Loucy (cell line): Measurements from ENCODE around the gene VSTM2L.

Source experiments
- H2AFZ ChIP-seq: fragments of 200-600 bp; sonication (generic); 2 replicates; pipeline ENCODE4 v1.6.0; 2016; ENCODE audit warnings: antibody characterized with exemption, mild to moderate bottlenecking, low read length, moderate library complexity
- H3F3A ChIP-seq: fragments of 200-600 bp; 2 replicates; pipeline ENCODE4 v1.6.0; 2016; ENCODE audit warnings: antibody characterized with exemption, low read depth, mild to moderate bottlenecking
- H3K27me3 ChIP-seq: fragments of 200-600 bp; sonication (generic); 2 replicates; pipeline ENCODE4 v1.6.1; 2014; ENCODE audit warnings: low read length, mild to moderate bottlenecking; ENCODE audit not compliant: insufficient read depth, poor library complexity, severe bottlenecking
- H3K36me3 ChIP-seq: fragments of 200-600 bp; sonication (generic); 2 replicates; pipeline ENCODE4 v1.6.1; 2016; ENCODE audit warnings: low read length; ENCODE audit not compliant: insufficient read depth
- H3K4me1 ChIP-seq: fragments of 200-600 bp; sonication (generic); 2 replicates; pipeline ENCODE4 v1.5.1; 2014; ENCODE audit warnings: low read length, mild to moderate bottlenecking; ENCODE audit not compliant: insufficient read depth, poor library complexity, severe bottlenecking
- H3K4me2 ChIP-seq: fragments of 200-600 bp; sonication (generic); 2 replicates; pipeline ENCODE4 v1.6.0; 2014; ENCODE audit warnings: antibody characterized with exemption, low read length, low read depth, mild to moderate bottlenecking; ENCODE audit not compliant: poor library complexity, severe bottlenecking
- H3K4me3 ChIP-seq: fragments of 200-600 bp; sonication (generic); 2 replicates; pipeline ENCODE4 v1.5.1; 2014; ENCODE audit warnings: low read length, mild to moderate bottlenecking, mixed read lengths; ENCODE audit not compliant: poor library complexity, severe bottlenecking
- H3K79me2 ChIP-seq: fragments of 200-600 bp; sonication (generic); 2 replicates; pipeline ENCODE4 v1.6.1; 2014; ENCODE audit warnings: low read length; ENCODE audit not compliant: insufficient read depth
- H3K9ac ChIP-seq: fragments of 200-600 bp; sonication (generic); 2 replicates; pipeline ENCODE4 v1.6.0; 2014; ENCODE audit warnings: mild to moderate bottlenecking, low read depth, low read length, moderate library complexity; ENCODE audit not compliant: poor library complexity, severe bottlenecking
- H3K9me2 ChIP-seq: fragments of 200-600 bp; sonication (generic); replicated peaks from 2 replicates; pipeline ENCODE4 v1.6.1; 2016; ENCODE audit warnings: low read depth, low read length, mixed read lengths
- H3K9me3 ChIP-seq: fragments of 200-600 bp; sonication (generic); 2 replicates; pipeline ENCODE4 v1.6.1; 2014; ENCODE audit warnings: mild to moderate bottlenecking, antibody characterized with exemption, low read length, low read depth; ENCODE audit not compliant: insufficient read depth
- H4K20me1 ChIP-seq: fragments of 200-600 bp; sonication (generic); 2 replicates; pipeline ENCODE4 v1.6.0; 2014; ENCODE audit warnings: antibody characterized with exemption, low read length, mild to moderate bottlenecking; ENCODE audit not compliant: insufficient read depth, poor library complexity, severe bottlenecking
- EZH2phosphoT487 ChIP-seq: fragments of 200-600 bp; IDR thresholded peaks from 2 replicates; pipeline ENCODE4 v1.6.1; 2018; ENCODE audit warnings: antibody characterized with exemption, mild to moderate bottlenecking, moderate library complexity, borderline replicate concordance
- TF ChIP-seq, protein P1 (sequence below): fragments of 200-600 bp; sonication (generic); conservative IDR thresholded peaks from 2 replicates; pipeline ENCODE4 v1.5.1; 2014; ENCODE audit warnings: mild to moderate bottlenecking, antibody characterized with exemption, low read length

VSTM2L gene

GRCh38 chr20:37915434-37915787 is 12.5 kb downstream of the VSTM2L start:
- Histone ChIP-seq H4K20me1 (no peaks in the 10 kb centered on the region), H3K4me1 (no peaks in the 10 kb centered on the region), H3K9me2 (no peaks in the 10 kb centered on the region), H3K27me3 (no peaks in the 10 kb centered on the region), H3K36me3 (no peaks in the 10 kb centered on the region), H3K4me3 (no peak overlapping the region), H3K4me2 (no peak overlapping the region), H3K9me3 (no peaks in the 10 kb centered on the region), H3K9ac (no peak overlapping the region), H2AFZ (no peak overlapping the region), H3F3A (no peaks in the 10 kb centered on the region), H3K79me2 (no peaks in the 10 kb centered on the region)
- TF ChIP-seq, protein P1, sequence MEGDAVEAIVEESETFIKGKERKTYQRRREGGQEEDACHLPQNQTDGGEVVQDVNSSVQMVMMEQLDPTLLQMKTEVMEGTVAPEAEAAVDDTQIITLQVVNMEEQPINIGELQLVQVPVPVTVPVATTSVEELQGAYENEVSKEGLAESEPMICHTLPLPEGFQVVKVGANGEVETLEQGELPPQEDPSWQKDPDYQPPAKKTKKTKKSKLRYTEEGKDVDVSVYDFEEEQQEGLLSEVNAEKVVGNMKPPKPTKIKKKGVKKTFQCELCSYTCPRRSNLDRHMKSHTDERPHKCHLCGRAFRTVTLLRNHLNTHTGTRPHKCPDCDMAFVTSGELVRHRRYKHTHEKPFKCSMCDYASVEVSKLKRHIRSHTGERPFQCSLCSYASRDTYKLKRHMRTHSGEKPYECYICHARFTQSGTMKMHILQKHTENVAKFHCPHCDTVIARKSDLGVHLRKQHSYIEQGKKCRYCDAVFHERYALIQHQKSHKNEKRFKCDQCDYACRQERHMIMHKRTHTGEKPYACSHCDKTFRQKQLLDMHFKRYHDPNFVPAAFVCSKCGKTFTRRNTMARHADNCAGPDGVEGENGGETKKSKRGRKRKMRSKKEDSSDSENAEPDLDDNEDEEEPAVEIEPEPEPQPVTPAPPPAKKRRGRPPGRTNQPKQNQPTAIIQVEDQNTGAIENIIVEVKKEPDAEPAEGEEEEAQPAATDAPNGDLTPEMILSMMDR = no peak
- TF ChIP-seq EZH2phosphoT487 = no peak

- no peak overlapping the region for H3K4me2 ChIP-seq
- H3K27me3 ChIP-seq = no peaks in the 10 kb centered on the region
- H3K4me3 ChIP-seq = no peak overlapping the region
These were observed 13.1 kb downstream of the VSTM2L start for GRCh38 chr20:37915800-37916570.

DNA sequence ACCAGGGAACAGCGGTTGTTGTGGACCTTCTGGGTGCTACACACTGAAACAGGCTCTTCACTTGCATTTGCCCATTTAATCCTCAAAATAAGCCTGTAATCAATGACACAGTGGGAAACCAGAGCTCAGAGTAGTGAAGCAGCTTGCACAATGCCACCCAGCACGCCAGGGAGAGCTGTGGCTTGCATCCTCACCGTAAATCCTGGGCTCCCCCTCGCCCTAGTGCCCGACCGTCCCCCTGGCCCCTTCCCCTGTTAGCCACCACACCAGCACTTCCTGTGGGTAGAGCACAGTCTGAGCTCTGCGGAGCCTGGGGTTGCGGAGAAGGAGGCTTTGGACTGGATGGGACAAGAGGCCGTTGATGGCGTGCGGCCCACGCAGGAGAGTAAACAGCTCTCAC is 14.5 kb downstream of the VSTM2L start:
- no peaks in the 10 kb centered on the region for H4K20me1 ChIP-seq
- H3K79me2 ChIP-seq = no peaks in the 10 kb centered on the region
- H3K4me1 ChIP-seq = no peaks in the 10 kb centered on the region
- H3K9ac ChIP-seq = no peak overlapping the region
- H3K9me2 ChIP-seq = no peaks in the 10 kb centered on the region
- H2AFZ ChIP-seq = no peak overlapping the region
- no peaks in the 10 kb centered on the region for H3K27me3 ChIP-seq
- H3K4me2 ChIP-seq = no peak overlapping the region
- H3K9me3 ChIP-seq = no peaks in the 10 kb centered on the region
- H3K4me3 ChIP-seq = no peak overlapping the region
- H3K36me3 ChIP-seq = no peaks in the 10 kb centered on the region
- H3F3A ChIP-seq = no peaks in the 10 kb centered on the region
- TF ChIP-seq, protein P1 = no peak
- TF ChIP-seq EZH2phosphoT487 = no peak

More at GRCh38 chr20:37915800-37916570, 13.1 kb downstream of the VSTM2L start:
- Histone ChIP-seq H4K20me1 (no peaks in the 10 kb centered on the region), H2AFZ (no peak overlapping the region), H3K36me3 (no peaks in the 10 kb centered on the region), H3K9me2 (no peaks in the 10 kb centered on the region), H3K9me3 (no peaks in the 10 kb centered on the region), H3K79me2 (no peaks in the 10 kb centered on the region), H3K9ac (no peak overlapping the region), H3F3A (no peaks in the 10 kb centered on the region), H3K4me1 (no peaks in the 10 kb centered on the region)
- TF ChIP-seq, protein P1 = no peak
- no peak for TF ChIP-seq EZH2phosphoT487
